Measurements from ENCODE around the gene PRRT1B. TPM values are rescaled to one million over a fixed set of nuclear protein-coding genes. Genes with fewer than 3 reads are reported as not detected.
A peak's percentile ranks its signal among the peaks of the same experiment; 100 is the strongest.

PRRT1B gene
- total and polyA plus RNA-seq, 9 donors, result 0.61 to 4.1 TPM; not detected in 7

- no peak overlapping the region for H3K4me3 ChIP-seq
- no peak overlapping the region for H3K27ac ChIP-seq
- no peaks in the 10 kb centered on the region for H3K36me3 ChIP-seq
- intact Hi-C loops (cut with DNase I), result no loop called here
- WGBS, 3 donors, result 88 to 91% (median 88%) methylated on average over 27 of the region's 27 CpGs
- H3K4me1 ChIP-seq (ENCODE audit: insufficient read depth), result no peaks in the 10 kb centered on the region
- TF ChIP-seq CTCF (IDR thresholded peaks at IDR 0.05), result no peak
- TF ChIP-seq POLR2A (IDR thresholded peaks at IDR 0.05), result no peak
- no peaks in the 10 kb centered on the region for H3K27me3 ChIP-seq
- no peaks in the 10 kb centered on the region for H3K9me3 ChIP-seq
- no peak for DNase-seq
Observed at GRCh38 chr9:131583836-131584555, 38.7 kb downstream of the PRRT1B start.

DNA sequence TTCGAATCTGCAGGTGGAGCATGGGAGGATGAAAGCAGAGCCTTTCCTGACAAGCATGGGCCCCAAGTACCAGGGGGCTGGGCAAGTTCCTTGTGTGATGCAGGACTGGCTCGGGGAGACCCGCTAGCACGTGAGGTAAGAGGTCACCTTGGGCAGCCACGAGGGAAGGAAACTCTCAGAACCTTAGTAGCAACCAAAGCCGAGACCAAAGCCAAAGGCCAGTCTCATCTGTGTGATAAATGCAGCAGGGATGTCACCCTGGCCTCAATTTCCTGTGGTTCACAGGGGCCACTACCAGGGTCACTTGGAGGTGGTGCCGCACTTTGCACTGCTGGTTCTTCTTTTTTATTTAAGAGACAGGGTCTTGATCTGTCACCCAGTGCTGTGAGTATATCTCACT, 39.5 kb downstream of the PRRT1B start:
- Histone ChIP-seq H3K9me3 (no peaks in the 10 kb centered on the region), H3K27me3 (no peaks in the 10 kb centered on the region), H3K27ac (no peak overlapping the region), H3K36me3 (no peaks in the 10 kb centered on the region), H3K4me3 (no peak overlapping the region), H3K4me1 (ENCODE audit: insufficient read depth) (no peaks in the 10 kb centered on the region)
- TF ChIP-seq EP300 (IDR thresholded peaks at IDR 0.05) (no peak), POLR2A (IDR thresholded peaks at IDR 0.05) (no peak), CTCF (IDR thresholded peaks at IDR 0.05) (no peak)
- DNase-seq, result no peak
- 88 to 91% (median 90%) methylated on average over 7 of the region's 7 CpGs for WGBS, 3 donors
- intact Hi-C loops (cut with DNase I), result no loop called here

GRCh38 chr9:131585375-131585774, 40.1 kb downstream of the PRRT1B start:
- Histone ChIP-seq H3K9me3 (no peaks in the 10 kb centered on the region), H3K36me3 (no peaks in the 10 kb centered on the region), H3K4me1 (ENCODE audit: insufficient read depth) (no peaks in the 10 kb centered on the region), H3K27me3 (no peaks in the 10 kb centered on the region), H3K4me3 (no peak overlapping the region), H3K27ac (no peak overlapping the region)
- intact Hi-C loops (cut with DNase I), result no loop called here
- WGBS, 3 donors, result 81 to 90% (median 86%) methylated on average over 8 of the region's 8 CpGs
- TF ChIP-seq CTCF (IDR thresholded peaks at IDR 0.05), result no peak
- TF ChIP-seq POLR2A (IDR thresholded peaks at IDR 0.05), result no peak
- TF ChIP-seq EP300 (IDR thresholded peaks at IDR 0.05), result no peak
- DNase-seq, result peak in 1 of 5 donors; percentile 6

DNA sequence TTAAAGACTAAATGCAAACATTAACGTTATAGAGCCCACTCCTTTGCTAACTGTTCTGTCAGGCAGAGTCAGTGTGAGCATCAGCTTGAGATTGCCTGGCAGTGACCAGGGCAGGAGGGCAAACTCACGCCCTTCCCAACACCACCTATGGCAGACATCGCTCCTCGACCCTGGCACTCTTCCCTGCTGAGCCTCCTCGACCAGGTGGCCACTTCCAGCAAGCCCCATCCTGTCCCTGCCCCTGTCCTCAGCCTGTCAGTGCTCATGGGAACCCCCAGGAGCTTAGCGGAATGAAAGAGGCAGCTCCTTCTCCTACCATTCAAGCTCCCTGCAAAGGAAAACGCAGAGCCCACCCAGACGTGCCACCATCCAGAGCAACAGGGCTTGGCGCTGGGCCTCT, 42.0 kb downstream of the PRRT1B start:
- intact Hi-C loops (cut with DNase I), result no loop called here
- Histone ChIP-seq H3K36me3 (no peaks in the 10 kb centered on the region), H3K9me3 (no peaks in the 10 kb centered on the region), H3K27ac (no peak overlapping the region), H3K4me3 (no peak overlapping the region), H3K4me1 (ENCODE audit: insufficient read depth) (no peaks in the 10 kb centered on the region), H3K27me3 (no peaks in the 10 kb centered on the region)
- WGBS, 3 donors, result 85 to 88% (median 87%) methylated on average over 9 of the region's 9 CpGs
- peak in 1 of 5 donors; percentile 7 for DNase-seq
- TF ChIP-seq POLR2A (IDR thresholded peaks at IDR 0.05) (no peak), CTCF (IDR thresholded peaks at IDR 0.05) (no peak), EP300 (IDR thresholded peaks at IDR 0.05) (no peak)
